ENCODE measurements around the gene TACR2. TPM values are rescaled to one million over a fixed set of nuclear protein-coding genes. Genes with fewer than 3 reads are reported as not detected.
A peak's percentile ranks its signal among the peaks of the same experiment; 100 is the strongest.

TACR2 gene
- total and polyA plus RNA-seq, 2 of the 13 experiments (the other 11 are each of a cell fraction or from before 2014, with no cell fraction given) = 0.04 TPM; not detected in 1

GRCh38 chr10:69425511-69426298 lies 9.0 kb upstream of the TACR2 start (continued):
- TF ChIP-seq ZSCAN9 (CRISPR knock-in tag; IDR thresholded peaks at IDR 0.05; ENCODE audit: borderline replicate concordance) (0 out of 2 replicates have a peak, but pooled peaks have one; percentile 70), BORCS8-MEF2B (CRISPR knock-in tag; IDR thresholded peaks at IDR 0.05) (no peak), ZNF432 (CRISPR knock-in tag; IDR thresholded peaks at IDR 0.05; ENCODE audit: borderline replicate concordance) (no peak), HMG20A (CRISPR knock-in tag; IDR thresholded peaks at IDR 0.05; ENCODE audit: borderline replicate concordance) (peak; percentile 90; the same call in 1 of the 2 replicates), ZNF484 (CRISPR knock-in tag; IDR thresholded peaks at IDR 0.05; ENCODE audit: borderline replicate concordance, low read depth) (no peak), MAZ (IDR thresholded peaks at IDR 0.05; ENCODE audit: borderline replicate concordance, low read depth, low read length) (no peak), MAZ (CRISPR knock-in tag; IDR thresholded peaks at IDR 0.05; ENCODE audit: low read depth) (no peak), IKZF5 (CRISPR knock-in tag; IDR thresholded peaks at IDR 0.05) (peak; percentile 59; the same call in 1 of the 2 replicates), ZSCAN29 (CRISPR knock-in tag; conservative IDR thresholded peaks at IDR 0.05) (no peak), HDAC2 (CRISPR knock-in tag; IDR thresholded peaks at IDR 0.05) (peak; percentile 90), ZNF510 (CRISPR knock-in tag; IDR thresholded peaks at IDR 0.05; ENCODE audit: low read depth) (no peak), CBX2 (IDR thresholded peaks at IDR 0.05; ENCODE audit: low read depth, low read length) (no peak), CBX2 (CRISPR knock-in tag; IDR thresholded peaks at IDR 0.05; ENCODE audit: low read depth) (no peak), ATF3 (CRISPR knock-in tag; IDR thresholded peaks at IDR 0.05) (peak; percentile 66), HNF1B (CRISPR knock-in tag; IDR thresholded peaks at IDR 0.05) (0 out of 2 replicates have a peak, but pooled peaks have one; percentile 24), SNRNP70 (IDR thresholded peaks at IDR 0.05; ENCODE audit: low read depth, low read length) (no peak), YY1 (IDR thresholded peaks at IDR 0.05; ENCODE audit: insufficient read depth, insufficient replicate concordance, low read depth, low read length) (no peak), ZBTB1 (CRISPR knock-in tag; IDR thresholded peaks at IDR 0.05; ENCODE audit: borderline replicate concordance) (no peak)
- TF ChIP-seq, protein P1, sequence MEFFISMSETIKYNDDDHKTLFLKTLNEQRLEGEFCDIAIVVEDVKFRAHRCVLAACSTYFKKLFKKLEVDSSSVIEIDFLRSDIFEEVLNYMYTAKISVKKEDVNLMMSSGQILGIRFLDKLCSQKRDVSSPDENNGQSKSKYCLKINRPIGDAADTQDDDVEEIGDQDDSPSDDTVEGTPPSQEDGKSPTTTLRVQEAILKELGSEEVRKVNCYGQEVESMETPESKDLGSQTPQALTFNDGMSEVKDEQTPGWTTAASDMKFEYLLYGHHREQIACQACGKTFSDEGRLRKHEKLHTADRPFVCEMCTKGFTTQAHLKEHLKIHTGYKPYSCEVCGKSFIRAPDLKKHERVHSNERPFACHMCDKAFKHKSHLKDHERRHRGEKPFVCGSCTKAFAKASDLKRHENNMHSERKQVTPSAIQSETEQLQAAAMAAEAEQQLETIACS (CRISPR knock-in tag; IDR thresholded peaks at IDR 0.05) = no peak
- TF ChIP-seq, protein P2, sequence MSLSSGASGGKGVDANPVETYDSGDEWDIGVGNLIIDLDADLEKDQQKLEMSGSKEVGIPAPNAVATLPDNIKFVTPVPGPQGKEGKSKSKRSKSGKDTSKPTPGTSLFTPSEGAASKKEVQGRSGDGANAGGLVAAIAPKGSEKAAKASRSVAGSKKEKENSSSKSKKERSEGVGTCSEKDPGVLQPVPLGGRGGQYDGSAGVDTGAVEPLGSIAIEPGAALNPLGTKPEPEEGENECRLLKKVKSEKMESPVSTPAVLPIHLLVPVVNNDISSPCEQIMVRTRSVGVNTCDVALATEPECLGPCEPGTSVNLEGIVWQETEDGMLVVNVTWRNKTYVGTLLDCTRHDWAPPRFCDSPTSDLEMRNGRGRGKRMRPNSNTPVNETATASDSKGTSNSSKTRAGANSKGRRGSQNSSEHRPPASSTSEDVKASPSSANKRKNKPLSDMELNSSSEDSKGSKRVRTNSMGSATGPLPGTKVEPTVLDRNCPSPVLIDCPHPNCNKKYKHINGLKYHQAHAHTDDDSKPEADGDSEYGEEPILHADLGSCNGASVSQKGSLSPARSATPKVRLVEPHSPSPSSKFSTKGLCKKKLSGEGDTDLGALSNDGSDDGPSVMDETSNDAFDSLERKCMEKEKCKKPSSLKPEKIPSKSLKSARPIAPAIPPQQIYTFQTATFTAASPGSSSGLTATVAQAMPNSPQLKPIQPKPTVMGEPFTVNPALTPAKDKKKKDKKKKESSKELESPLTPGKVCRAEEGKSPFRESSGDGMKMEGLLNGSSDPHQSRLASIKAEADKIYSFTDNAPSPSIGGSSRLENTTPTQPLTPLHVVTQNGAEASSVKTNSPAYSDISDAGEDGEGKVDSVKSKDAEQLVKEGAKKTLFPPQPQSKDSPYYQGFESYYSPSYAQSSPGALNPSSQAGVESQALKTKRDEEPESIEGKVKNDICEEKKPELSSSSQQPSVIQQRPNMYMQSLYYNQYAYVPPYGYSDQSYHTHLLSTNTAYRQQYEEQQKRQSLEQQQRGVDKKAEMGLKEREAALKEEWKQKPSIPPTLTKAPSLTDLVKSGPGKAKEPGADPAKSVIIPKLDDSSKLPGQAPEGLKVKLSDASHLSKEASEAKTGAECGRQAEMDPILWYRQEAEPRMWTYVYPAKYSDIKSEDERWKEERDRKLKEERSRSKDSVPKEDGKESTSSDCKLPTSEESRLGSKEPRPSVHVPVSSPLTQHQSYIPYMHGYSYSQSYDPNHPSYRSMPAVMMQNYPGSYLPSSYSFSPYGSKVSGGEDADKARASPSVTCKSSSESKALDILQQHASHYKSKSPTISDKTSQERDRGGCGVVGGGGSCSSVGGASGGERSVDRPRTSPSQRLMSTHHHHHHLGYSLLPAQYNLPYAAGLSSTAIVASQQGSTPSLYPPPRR (CRISPR knock-in tag; IDR thresholded peaks at IDR 0.05; ENCODE audit: borderline replicate concordance) = no peak; the same call in 1 of the 2 replicates

Measured in HepG2 (cell line).